ENCODE measurements around the gene NUP50.

Gene NUP50

GRCh38 chr22:45228401-45228754 is 64.7 kb downstream of the NUP50 start:
- no peak for DNase-seq (ENCODE audit: low read depth)

- DNase-seq (ENCODE audit: low read depth): no peak
Observed at GRCh38 chr22:45229181-45229580, 65.5 kb downstream of the NUP50 start.

GRCh38 chr22:45230026-45230721 is 66.4 kb downstream of the NUP50 start:
- no peak for DNase-seq (ENCODE audit: low read depth)

- no peak for DNase-seq (ENCODE audit: low read depth)
Observed at GRCh38 chr22:45231293-45231692, 67.6 kb downstream of the NUP50 start.

- DNase-seq (ENCODE audit: low read depth): no peak
Observed at GRCh38 chr22:45233386-45233785, 69.7 kb downstream of the NUP50 start.

GRCh38 chr22:45233827-45234226 is 70.1 kb downstream of the NUP50 start:
- DNase-seq (ENCODE audit: low read depth): no peak

GRCh38 chr22:45235101-45235777 is 71.5 kb downstream of the NUP50 start:
- DNase-seq (ENCODE audit: low read depth): no peak

GRCh38 chr22:45235851-45236342 is 72.2 kb downstream of the NUP50 start:
- DNase-seq (ENCODE audit: low read depth): no peak

- no peak for DNase-seq (ENCODE audit: low read depth)
Observed at GRCh38 chr22:45237065-45237990, 73.6 kb downstream of the NUP50 start.

All from GM04503 (cell line).